HEK293 (cell line): ENCODE measurements around the gene RETREG3.

Experiments used
- BCL6B ChIP-seq: fragments of 450-650 bp; formaldehyde crosslinking; IDR thresholded peaks from 2 replicates; pipeline ENCODE4 v1.5.1; 2017; ENCODE audit warnings: missing biosample characterization, missing genetic modification characterization
- KLF1 ChIP-seq: fragments of 450-650 bp; formaldehyde crosslinking; IDR thresholded peaks from 2 replicates; pipeline ENCODE4 v1.5.1; 2016; ENCODE audit warnings: missing biosample characterization, missing genetic modification characterization
- MEIS1 ChIP-seq: sonication (generic); formaldehyde crosslinking; IDR thresholded peaks from 2 replicates; pipeline ENCODE4 v1.8.1; 2022; ENCODE audit warnings: missing genetic modification reagents, mild to moderate bottlenecking, borderline replicate concordance
- PRDM2 ChIP-seq: fragments of 450-650 bp; formaldehyde crosslinking; IDR thresholded peaks from 2 replicates; pipeline ENCODE4 v1.5.1; 2016; ENCODE audit warnings: missing biosample characterization, missing genetic modification characterization, borderline replicate concordance
- TRIM28 ChIP-seq: IDR thresholded peaks from 2 replicates; pipeline ENCODE4 v1.6.1; 2011; ENCODE audit warnings: low read length, control low read depth, borderline replicate concordance
- YY1 ChIP-seq: fragments of 450-650 bp; formaldehyde crosslinking; IDR thresholded peaks from 2 replicates; pipeline ENCODE4 v1.5.1; 2018; ENCODE audit warnings: missing biosample characterization, missing genetic modification characterization
- ZBTB1 ChIP-seq: fragments of 450-650 bp; formaldehyde crosslinking; IDR thresholded peaks from 2 replicates; pipeline ENCODE4 v1.5.1; 2016; ENCODE audit warnings: missing biosample characterization, missing genetic modification characterization
- ZBTB49 ChIP-seq: fragments of 450-650 bp; formaldehyde crosslinking; IDR thresholded peaks from 2 replicates; pipeline ENCODE4 v1.5.1; 2016; ENCODE audit warnings: missing biosample characterization, missing genetic modification characterization, low read depth
- ZFP69B ChIP-seq: fragments of 450-650 bp; formaldehyde crosslinking; IDR thresholded peaks from 2 replicates; pipeline ENCODE4 v1.5.1; 2016; ENCODE audit warnings: missing biosample characterization, missing genetic modification characterization
- ZNF114 ChIP-seq: fragments of 450-650 bp; formaldehyde crosslinking; IDR thresholded peaks from 2 replicates; pipeline ENCODE4 v1.5.0; 2017; ENCODE audit warnings: missing biosample characterization, missing genetic modification characterization
- ZNF121 ChIP-seq: fragments of 450-650 bp; formaldehyde crosslinking; IDR thresholded peaks from 2 replicates; pipeline ENCODE4 v1.5.1; 2016; ENCODE audit warnings: missing biosample characterization, missing genetic modification characterization
- ZNF169 ChIP-seq: fragments of 450-650 bp; formaldehyde crosslinking; IDR thresholded peaks from 2 replicates; pipeline ENCODE4 v1.5.1; 2016; ENCODE audit warnings: missing biosample characterization, missing genetic modification characterization
- ZNF175 ChIP-seq: fragments of 450-650 bp; formaldehyde crosslinking; IDR thresholded peaks from 2 replicates; pipeline ENCODE4 v1.5.1; 2016; ENCODE audit warnings: missing biosample characterization, missing genetic modification characterization
- ZNF239 ChIP-seq: fragments of 450-650 bp; formaldehyde crosslinking; IDR thresholded peaks from 2 replicates; pipeline ENCODE4 v1.5.1; 2016; ENCODE audit warnings: missing biosample characterization, missing genetic modification characterization
- ZNF302 ChIP-seq: fragments of 450-650 bp; formaldehyde crosslinking; IDR thresholded peaks from 2 replicates; pipeline ENCODE4 v1.5.1; 2016; ENCODE audit warnings: missing biosample characterization, missing genetic modification characterization, low read depth
- ZNF324 ChIP-seq: fragments of 450-650 bp; formaldehyde crosslinking; IDR thresholded peaks from 2 replicates; pipeline ENCODE4 v1.5.1; 2016; ENCODE audit warnings: missing biosample characterization, missing genetic modification characterization
- ZNF362 ChIP-seq: fragments of 450-650 bp; formaldehyde crosslinking; IDR thresholded peaks from 2 replicates; pipeline ENCODE4 v1.5.1; 2016; ENCODE audit warnings: missing biosample characterization, missing genetic modification characterization
- ZNF391 ChIP-seq: fragments of 450-650 bp; formaldehyde crosslinking; IDR thresholded peaks from 2 replicates; pipeline ENCODE4 v1.5.1; 2016; ENCODE audit warnings: low read depth, missing biosample characterization, missing genetic modification characterization, borderline replicate concordance
- ZNF416 ChIP-seq: fragments of 450-650 bp; formaldehyde crosslinking; IDR thresholded peaks from 2 replicates; pipeline ENCODE4 v1.5.1; 2016; ENCODE audit warnings: missing biosample characterization, missing genetic modification characterization
- ZNF529 ChIP-seq: fragments of 450-650 bp; formaldehyde crosslinking; IDR thresholded peaks from 2 replicates; pipeline ENCODE4 v1.5.1; 2017; ENCODE audit warnings: missing genetic modification characterization, missing biosample characterization; ENCODE audit not compliant: insufficient replicate concordance
- ZNF555 ChIP-seq: fragments of 450-650 bp; formaldehyde crosslinking; conservative IDR thresholded peaks from 2 replicates; pipeline ENCODE4 v1.5.1; 2017; ENCODE audit warnings: missing biosample characterization, mild to moderate bottlenecking, missing genetic modification characterization, inconsistent platforms
- TF ChIP-seq, protein P1 (sequence below): fragments of 450-650 bp; formaldehyde crosslinking; IDR thresholded peaks from 2 replicates; pipeline ENCODE4 v1.5.1; 2016; ENCODE audit warnings: missing biosample characterization, missing genetic modification characterization
- TF ChIP-seq, protein P2 (sequence below): fragments of 450-650 bp; formaldehyde crosslinking; IDR thresholded peaks from 2 replicates; pipeline ENCODE4 v1.5.1; 2016; ENCODE audit warnings: missing biosample characterization, missing genetic modification characterization

RETREG3 gene

DNA sequence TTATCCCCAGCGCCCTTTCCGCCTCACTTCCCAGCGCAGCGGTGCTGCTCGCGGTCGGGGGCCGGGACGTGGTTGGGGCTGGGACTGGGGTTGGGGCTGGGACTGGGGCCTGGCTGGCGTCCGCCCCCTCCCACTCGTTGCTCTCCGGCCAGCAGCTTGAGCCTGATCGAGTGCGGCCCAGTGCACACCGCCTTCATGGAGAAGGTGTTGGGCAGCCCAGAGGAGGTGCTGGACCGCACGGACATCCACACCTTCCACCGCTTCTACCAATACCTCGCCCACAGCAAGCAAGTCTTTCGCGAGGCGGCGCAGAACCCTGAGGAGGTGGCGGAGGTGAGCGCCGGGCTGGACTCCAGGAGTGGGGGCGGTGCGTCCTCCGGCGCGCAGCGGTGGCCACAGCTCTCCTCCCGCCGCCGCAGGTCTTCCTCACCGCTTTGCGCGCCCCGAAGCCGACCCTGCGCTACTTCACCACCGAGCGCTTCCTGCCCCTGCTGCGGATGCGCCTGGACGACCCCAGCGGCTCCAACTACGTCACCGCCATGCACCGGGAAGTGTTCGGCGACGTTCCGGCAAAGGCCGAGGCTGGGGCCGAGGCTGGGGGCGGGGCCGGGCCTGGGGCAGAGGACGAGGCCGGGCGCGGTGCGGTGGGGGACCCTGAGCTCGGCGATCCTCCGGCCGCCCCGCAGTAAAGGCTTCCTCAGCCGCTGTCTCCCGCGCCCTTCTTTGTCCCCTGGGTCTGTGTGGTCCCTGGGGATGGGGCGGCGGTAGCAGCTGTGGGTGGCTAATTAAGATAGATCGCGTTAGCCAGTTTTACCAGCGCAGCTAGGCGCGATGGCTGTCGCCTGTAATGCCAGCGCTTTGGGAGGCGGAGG, 54.7 kb downstream of the RETREG3 start (continued):
- TF ChIP-seq PRDM2 (no peak), MEIS1 (CRISPR knock-in tag) (no peak), ZNF529 (no peak), ZNF555 (tag by site-specific recombination) (no peak), ZNF175 (no peak), ZFP69B (tag by site-specific recombination) (peak; percentile 19; the same call in 1 of the 2 replicates), ZBTB49 (tag by site-specific recombination) (no peak), KLF1 (tag by site-specific recombination) (peak; percentile 34), ZNF114 (tag by site-specific recombination) (no peak), TRIM28 (no peak), ZNF324 (tag by site-specific recombination) (no peak; the same call in 1 of the 2 replicates), ZNF416 (no peak), ZNF239 (tag by site-specific recombination) (no peak), ZNF121 (tag by site-specific recombination) (no peak), ZNF362 (tag by site-specific recombination) (no peak), ZNF169 (tag by site-specific recombination) (no peak), ZNF302 (tag by site-specific recombination) (no peak), YY1 (peak; percentile 44; the same call in 1 of the 2 replicates), BCL6B (tag by site-specific recombination) (no peak), ZBTB1 (tag by site-specific recombination) (no peak), ZNF391 (tag by site-specific recombination) (no peak)
- TF ChIP-seq, protein P1, sequence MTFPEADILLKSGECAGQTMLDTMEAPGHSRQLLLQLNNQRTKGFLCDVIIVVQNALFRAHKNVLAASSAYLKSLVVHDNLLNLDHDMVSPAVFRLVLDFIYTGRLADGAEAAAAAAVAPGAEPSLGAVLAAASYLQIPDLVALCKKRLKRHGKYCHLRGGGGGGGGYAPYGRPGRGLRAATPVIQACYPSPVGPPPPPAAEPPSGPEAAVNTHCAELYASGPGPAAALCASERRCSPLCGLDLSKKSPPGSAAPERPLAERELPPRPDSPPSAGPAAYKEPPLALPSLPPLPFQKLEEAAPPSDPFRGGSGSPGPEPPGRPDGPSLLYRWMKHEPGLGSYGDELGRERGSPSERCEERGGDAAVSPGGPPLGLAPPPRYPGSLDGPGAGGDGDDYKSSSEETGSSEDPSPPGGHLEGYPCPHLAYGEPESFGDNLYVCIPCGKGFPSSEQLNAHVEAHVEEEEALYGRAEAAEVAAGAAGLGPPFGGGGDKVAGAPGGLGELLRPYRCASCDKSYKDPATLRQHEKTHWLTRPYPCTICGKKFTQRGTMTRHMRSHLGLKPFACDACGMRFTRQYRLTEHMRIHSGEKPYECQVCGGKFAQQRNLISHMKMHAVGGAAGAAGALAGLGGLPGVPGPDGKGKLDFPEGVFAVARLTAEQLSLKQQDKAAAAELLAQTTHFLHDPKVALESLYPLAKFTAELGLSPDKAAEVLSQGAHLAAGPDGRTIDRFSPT (tag by site-specific recombination), result peak; percentile 52; the same call in 1 of the 2 replicates
- TF ChIP-seq, protein P2, sequence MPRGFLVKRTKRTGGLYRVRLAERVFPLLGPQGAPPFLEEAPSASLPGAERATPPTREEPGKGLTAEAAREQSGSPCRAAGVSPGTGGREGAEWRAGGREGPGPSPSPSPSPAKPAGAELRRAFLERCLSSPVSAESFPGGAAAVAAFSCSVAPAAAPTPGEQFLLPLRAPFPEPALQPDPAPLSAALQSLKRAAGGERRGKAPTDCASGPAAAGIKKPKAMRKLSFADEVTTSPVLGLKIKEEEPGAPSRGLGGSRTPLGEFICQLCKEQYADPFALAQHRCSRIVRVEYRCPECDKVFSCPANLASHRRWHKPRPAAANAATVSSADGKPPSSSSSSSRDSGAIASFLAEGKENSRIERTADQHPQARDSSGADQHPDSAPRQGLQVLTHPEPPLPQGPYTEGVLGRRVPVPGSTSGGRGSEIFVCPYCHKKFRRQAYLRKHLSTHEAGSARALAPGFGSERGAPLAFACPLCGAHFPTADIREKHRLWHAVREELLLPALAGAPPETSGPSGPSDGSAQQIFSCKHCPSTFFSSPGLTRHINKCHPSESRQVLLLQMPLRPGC (tag by site-specific recombination), result peak; percentile 55
